GM20000 (cell line): ENCODE results near the gene SLC34A3.

Experiments
- DNase-seq: peaks from one replicate; pipeline ENCODE4 v3.0.0; 2012; ENCODE audit warnings: low spot score
- CTCF ChIP-seq: IDR thresholded peaks from 2 replicates; pipeline ENCODE4 v1.5.1; 2012; ENCODE audit warnings: mild to moderate bottlenecking, control low read depth; ENCODE audit errors: extremely low read depth, missing control alignments

Gene SLC34A3

GRCh38 chr9:137214620-137215019 lies 16.1 kb upstream of the SLC34A3 start:
- TF ChIP-seq CTCF: no peak
- no peak for DNase-seq

- DNase-seq: no peak
- no peak for TF ChIP-seq CTCF
Observed at GRCh38 chr9:137215196-137215986, 15.3 kb upstream of the SLC34A3 start.

GRCh38 chr9:137216188-137216965 lies 14.3 kb upstream of the SLC34A3 start:
- DNase-seq: no peak

GRCh38 chr9:137217276-137218211 lies 13.2 kb upstream of the SLC34A3 start:
- no peak for TF ChIP-seq CTCF
- no peak for DNase-seq

More at GRCh38 chr9:137216188-137216965, 14.3 kb upstream of the SLC34A3 start:
- no peak for TF ChIP-seq CTCF

- no peak for DNase-seq
- TF ChIP-seq CTCF: no peak
Observed at GRCh38 chr9:137218212-137218753, 12.4 kb upstream of the SLC34A3 start.

- no peak for DNase-seq
- TF ChIP-seq CTCF: no peak
Observed at GRCh38 chr9:137218754-137219271, 11.9 kb upstream of the SLC34A3 start.
